ENCODE measurements around the gene PCSK5. TPM values are rescaled to one million over a fixed set of nuclear protein-coding genes. Genes with fewer than 3 reads are reported as not detected.

PCSK5 gene
- total and polyA plus RNA-seq, 2 donors (not counting 3 experiments of a cell fraction or from before 2014, with no cell fraction given), result 2.6 to 4.8 TPM

DNA sequence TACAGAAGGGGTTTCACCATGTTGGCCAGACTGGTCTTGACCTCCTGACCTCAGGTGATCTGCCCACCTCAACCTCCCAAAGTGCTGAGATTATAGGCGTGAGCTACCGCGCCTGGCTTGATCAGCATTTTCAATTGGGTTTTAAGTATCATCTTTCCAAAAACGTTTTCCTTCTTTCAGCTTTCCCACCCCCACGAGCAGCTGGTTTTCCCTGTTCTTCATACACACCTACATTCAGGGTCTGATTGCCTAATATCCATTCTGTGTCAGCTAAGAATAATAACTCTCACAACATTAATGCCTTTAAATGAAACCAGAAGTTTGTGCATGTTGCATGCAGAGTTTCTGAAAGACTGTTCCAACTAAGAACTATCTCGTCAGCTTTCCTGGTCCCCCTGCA, 465.4 kb downstream of the PCSK5 start:
- CTCF ChIA-PET, result interaction anchor here (0.7 kb wide), 1 partner anchor 10 kb away, joined by 3 read pairs; no protein-coding TSS in a partner anchor
- no peak for TF ChIP-seq POLR2A (IDR thresholded peaks at IDR 0.05; ENCODE audit: low read depth, low read length)
- no peak for TF ChIP-seq MYC (IDR thresholded peaks at IDR 0.05; ENCODE audit: low read depth, low read length)
- TF ChIP-seq FOS (IDR thresholded peaks at IDR 0.05; ENCODE audit: borderline replicate concordance, insufficient read depth, low read length), result no peak
- TF ChIP-seq GATA2 (IDR thresholded peaks at IDR 0.05; ENCODE audit: insufficient read depth, insufficient read length, low read depth, low read length), result no peak
- no peak for TF ChIP-seq JUN (IDR thresholded peaks at IDR 0.05; ENCODE audit: borderline replicate concordance, insufficient read depth, insufficient read length, low read depth)
- TF ChIP-seq POLR2AphosphoS5 (IDR thresholded peaks at IDR 0.05; ENCODE audit: insufficient read depth, low read depth, low read length), result no peak
- TF ChIP-seq, protein P1, sequence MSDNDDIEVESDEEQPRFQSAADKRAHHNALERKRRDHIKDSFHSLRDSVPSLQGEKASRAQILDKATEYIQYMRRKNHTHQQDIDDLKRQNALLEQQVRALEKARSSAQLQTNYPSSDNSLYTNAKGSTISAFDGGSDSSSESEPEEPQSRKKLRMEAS (IDR thresholded peaks at IDR 0.05; ENCODE audit: insufficient read depth, insufficient read length), result no peak
- no peak for TF ChIP-seq EZH2 (IDR thresholded peaks at IDR 0.05; ENCODE audit: borderline replicate concordance, low read depth, low read length, severe bottlenecking)
- TF ChIP-seq, protein P2, sequence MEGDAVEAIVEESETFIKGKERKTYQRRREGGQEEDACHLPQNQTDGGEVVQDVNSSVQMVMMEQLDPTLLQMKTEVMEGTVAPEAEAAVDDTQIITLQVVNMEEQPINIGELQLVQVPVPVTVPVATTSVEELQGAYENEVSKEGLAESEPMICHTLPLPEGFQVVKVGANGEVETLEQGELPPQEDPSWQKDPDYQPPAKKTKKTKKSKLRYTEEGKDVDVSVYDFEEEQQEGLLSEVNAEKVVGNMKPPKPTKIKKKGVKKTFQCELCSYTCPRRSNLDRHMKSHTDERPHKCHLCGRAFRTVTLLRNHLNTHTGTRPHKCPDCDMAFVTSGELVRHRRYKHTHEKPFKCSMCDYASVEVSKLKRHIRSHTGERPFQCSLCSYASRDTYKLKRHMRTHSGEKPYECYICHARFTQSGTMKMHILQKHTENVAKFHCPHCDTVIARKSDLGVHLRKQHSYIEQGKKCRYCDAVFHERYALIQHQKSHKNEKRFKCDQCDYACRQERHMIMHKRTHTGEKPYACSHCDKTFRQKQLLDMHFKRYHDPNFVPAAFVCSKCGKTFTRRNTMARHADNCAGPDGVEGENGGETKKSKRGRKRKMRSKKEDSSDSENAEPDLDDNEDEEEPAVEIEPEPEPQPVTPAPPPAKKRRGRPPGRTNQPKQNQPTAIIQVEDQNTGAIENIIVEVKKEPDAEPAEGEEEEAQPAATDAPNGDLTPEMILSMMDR (IDR thresholded peaks at IDR 0.05; ENCODE audit: extremely low read depth in 1 of 2, insufficient read depth in 1 of 2, low read depth in 1 of 2, low read length in 2 of 2), result no peak
- H3K4me3 ChIP-seq (replicated peaks in 1 of 3; ENCODE audit: insufficient read depth in 1 of 3, low read depth in 1 of 3, low read length in 3 of 3), result no peak overlapping the region
- H4K20me1 ChIP-seq (replicated peaks; ENCODE audit: control insufficient read depth, extremely low read depth, insufficient read depth, low read length), result no peaks in the 10 kb centered on the region
- H3K79me2 ChIP-seq (ENCODE audit: control insufficient read depth, insufficient read depth, low read length), result no peaks in the 10 kb centered on the region
- no peaks in the 10 kb centered on the region for H3K9me3 ChIP-seq (replicated peaks; ENCODE audit: control insufficient read depth, insufficient read depth, low read length)
- BruUV-seq (replicated peaks), result no TSS peak
- H3K9me1 ChIP-seq (replicated peaks; ENCODE audit: control insufficient read depth, extremely low read depth, insufficient read depth, low read length), result no peaks in the 10 kb centered on the region
- H3K4me2 ChIP-seq (ENCODE audit: insufficient read depth, low read length), result no peak overlapping the region
- DNase-seq (ENCODE audit: low read depth, low spot score), result no peak
- H2AFZ ChIP-seq (ENCODE audit: low read depth, low read length), result no peak overlapping the region
- no peak overlapping the region for H3K27ac ChIP-seq (ENCODE audit: insufficient read depth, low read depth, low read length)
- no peaks in the 10 kb centered on the region for H3K27me3 ChIP-seq (ENCODE audit: control insufficient read depth in 2 of 2, insufficient read depth in 2 of 2, low read length in 2 of 2)
- dilution Hi-C loops (cut with MboI; ENCODE audit: extremely low pct_ligation_motif_present, low sequenced_read_pairs) (no loop called here), intact Hi-C loops (cut with micrococcal nuclease) (no loop called here)
- H3K36me3 ChIP-seq (ENCODE audit: control insufficient read depth in 2 of 2, extremely low read depth in 1 of 2, insufficient read depth in 2 of 2, low read length in 2 of 2), result no peaks in the 10 kb centered on the region
- POLR2A ChIA-PET, result no interaction called here
- no peak for FAIRE-seq
- H3K4me1 ChIP-seq (ENCODE audit: control insufficient read depth, extremely low read depth, insufficient read depth, low read length), result no peaks in the 10 kb centered on the region
- no peak overlapping the region for H3K9ac ChIP-seq (replicated peaks; ENCODE audit: extremely low read depth, insufficient read depth, low read length)
